Measurements from ENCODE around the gene GEMIN7. TPM values are rescaled to one million over a fixed set of nuclear protein-coding genes. Genes with fewer than 3 reads are reported as not detected.

Gene GEMIN7
- total RNA-seq, 1 donor from 2014 or later = 7.3 TPM

DNA sequence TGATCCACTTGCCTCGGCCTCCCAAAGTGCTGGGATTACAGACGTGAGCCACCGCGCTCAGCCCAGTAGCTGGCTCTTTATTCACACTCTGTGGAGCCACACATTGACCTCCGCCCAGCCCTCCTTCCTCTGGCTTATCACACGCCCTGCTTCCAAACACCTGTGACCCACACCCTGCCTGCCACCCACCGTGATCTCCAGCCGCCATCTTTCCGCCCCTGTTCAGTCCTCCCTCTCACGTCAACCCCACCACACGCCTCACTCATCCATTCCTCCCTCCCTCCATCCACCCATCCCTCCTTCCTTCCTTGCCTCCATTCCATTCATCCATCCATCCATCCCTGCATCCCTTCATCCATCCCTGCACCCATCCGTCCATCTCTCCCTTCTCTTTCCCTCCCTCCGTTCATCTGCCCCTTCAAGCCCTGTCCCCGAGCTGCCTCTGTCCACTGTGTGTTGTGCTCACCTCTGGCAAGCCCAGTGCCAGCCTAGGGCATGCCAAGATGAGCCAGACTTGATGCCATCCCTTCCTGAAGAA, 20.4 kb upstream of the GEMIN7 start:
- Histone ChIP-seq H3K4me2 (no peak overlapping the region), H3K9me3 (ENCODE audit: low read depth) (no peaks in the 10 kb centered on the region), H2AFZ (replicated peaks) (no peak overlapping the region), H3F3A (ENCODE audit: low read depth) (peaks cover 5% of the 10 kb centered on the region), H3K4me1 (no peaks in the 10 kb centered on the region), H3K27me3 (no peaks in the 10 kb centered on the region), H3K4me3 (no peak overlapping the region), H4K20me1 (ENCODE audit: low read depth) (peaks cover 16% of the 10 kb centered on the region), H3K36me3 (peaks cover 5% of the 10 kb centered on the region), H3K79me2 (ENCODE audit: low read depth) (no peaks in the 10 kb centered on the region), H3K9ac (no peak overlapping the region), H3K27ac (no peak overlapping the region)
- Mint-ChIP-seq H3K9me3 (no peaks in the 10 kb centered on the region), H3K4me3 (no peak overlapping the region), H3K27me3 (ENCODE audit: insufficient read depth, low read depth) (peaks cover 3% of the 10 kb centered on the region), H3K4me1 (no peaks in the 10 kb centered on the region), H3K27ac (peak overlapping the region; percentile 21), H3K36me3 (peaks cover 31% of the 10 kb centered on the region)
- TF ChIP-seq EZH2phosphoT487 (IDR thresholded peaks at IDR 0.05) (no peak), EZH2 (IDR thresholded peaks at IDR 0.05) (no peak)
- TF ChIP-seq, protein P1, sequence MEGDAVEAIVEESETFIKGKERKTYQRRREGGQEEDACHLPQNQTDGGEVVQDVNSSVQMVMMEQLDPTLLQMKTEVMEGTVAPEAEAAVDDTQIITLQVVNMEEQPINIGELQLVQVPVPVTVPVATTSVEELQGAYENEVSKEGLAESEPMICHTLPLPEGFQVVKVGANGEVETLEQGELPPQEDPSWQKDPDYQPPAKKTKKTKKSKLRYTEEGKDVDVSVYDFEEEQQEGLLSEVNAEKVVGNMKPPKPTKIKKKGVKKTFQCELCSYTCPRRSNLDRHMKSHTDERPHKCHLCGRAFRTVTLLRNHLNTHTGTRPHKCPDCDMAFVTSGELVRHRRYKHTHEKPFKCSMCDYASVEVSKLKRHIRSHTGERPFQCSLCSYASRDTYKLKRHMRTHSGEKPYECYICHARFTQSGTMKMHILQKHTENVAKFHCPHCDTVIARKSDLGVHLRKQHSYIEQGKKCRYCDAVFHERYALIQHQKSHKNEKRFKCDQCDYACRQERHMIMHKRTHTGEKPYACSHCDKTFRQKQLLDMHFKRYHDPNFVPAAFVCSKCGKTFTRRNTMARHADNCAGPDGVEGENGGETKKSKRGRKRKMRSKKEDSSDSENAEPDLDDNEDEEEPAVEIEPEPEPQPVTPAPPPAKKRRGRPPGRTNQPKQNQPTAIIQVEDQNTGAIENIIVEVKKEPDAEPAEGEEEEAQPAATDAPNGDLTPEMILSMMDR (IDR thresholded peaks at IDR 0.05) = no peak
- DNase-seq (ENCODE audit: low spot score) = no peak

DNA sequence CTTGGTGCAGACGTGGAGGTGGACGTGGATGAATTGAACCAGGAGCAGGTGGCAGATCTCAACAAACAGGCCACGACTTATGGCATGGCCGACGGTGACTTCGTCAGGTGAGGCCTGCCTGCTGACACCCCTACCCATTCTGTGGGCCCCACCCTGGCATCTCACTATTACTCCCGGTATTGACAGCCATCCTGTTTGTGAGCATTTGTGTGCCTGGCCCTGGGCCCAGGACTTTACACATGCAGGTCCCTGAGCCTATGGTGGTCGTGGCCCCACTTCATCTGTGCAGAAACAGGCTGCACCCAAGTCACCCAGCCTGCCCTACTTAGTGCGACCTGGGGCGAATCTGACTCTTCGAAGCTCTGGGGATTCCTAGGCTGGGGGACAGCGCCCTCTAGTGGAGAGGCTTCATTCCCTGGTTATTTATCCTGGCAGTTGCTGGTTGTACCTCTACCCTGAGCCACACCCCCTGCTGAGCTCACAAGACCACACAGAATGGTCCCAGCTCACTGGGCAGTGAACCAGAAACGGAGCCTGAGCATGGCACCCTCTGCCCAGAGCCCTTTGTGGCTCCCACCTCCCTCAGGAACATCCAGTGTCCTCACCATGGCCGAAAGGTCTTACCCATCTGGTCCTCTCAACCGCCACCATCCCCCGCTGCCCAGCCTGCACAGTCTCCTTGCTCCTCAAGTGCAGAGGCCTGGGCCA, 19.6 kb upstream of the GEMIN7 start:
- no peaks in the 10 kb centered on the region for H3K9me3 Mint-ChIP-seq
- Histone ChIP-seq H3K4me2 (no peak overlapping the region), H3K9ac (no peak overlapping the region), H3K27me3 (no peaks in the 10 kb centered on the region), H3K79me2 (ENCODE audit: low read depth) (no peaks in the 10 kb centered on the region), H3K36me3 (peaks cover 5% of the 10 kb centered on the region), H2AFZ (replicated peaks) (no peak overlapping the region), H3K27ac (no peak overlapping the region), H3K4me3 (no peak overlapping the region), H4K20me1 (ENCODE audit: low read depth) (peaks cover 16% of the 10 kb centered on the region), H3K4me1 (no peaks in the 10 kb centered on the region), H3F3A (ENCODE audit: low read depth) (peaks cover 5% of the 10 kb centered on the region), H3K9me3 (ENCODE audit: low read depth) (no peaks in the 10 kb centered on the region)
- no peak overlapping the region for H3K27ac Mint-ChIP-seq
- H3K4me3 Mint-ChIP-seq = no peak overlapping the region
- TF ChIP-seq, protein P1 (IDR thresholded peaks at IDR 0.05) = peak; percentile 91
- TF ChIP-seq EZH2 (IDR thresholded peaks at IDR 0.05) = no peak
- H3K36me3 Mint-ChIP-seq = peaks cover 28% of the 10 kb centered on the region
- peak; percentile 88 for DNase-seq (ENCODE audit: low spot score)
- no peaks in the 10 kb centered on the region for H3K4me1 Mint-ChIP-seq
- H3K27me3 Mint-ChIP-seq (ENCODE audit: insufficient read depth, low read depth) = peaks cover 3% of the 10 kb centered on the region

- H3K27me3 ChIP-seq = no peaks in the 10 kb centered on the region
- TF ChIP-seq EZH2 (IDR thresholded peaks at IDR 0.05) (no peak), EZH2phosphoT487 (IDR thresholded peaks at IDR 0.05) (no peak)
- TF ChIP-seq, protein P1 (IDR thresholded peaks at IDR 0.05) = no peak
- no peaks in the 10 kb centered on the region for H3K9me3 ChIP-seq (ENCODE audit: low read depth)
- Mint-ChIP-seq H3K27me3 (ENCODE audit: insufficient read depth, low read depth) (peaks cover 3% of the 10 kb centered on the region), H3K27ac (no peak overlapping the region), H3K36me3 (peaks cover 26% of the 10 kb centered on the region), H3K4me3 (no peak overlapping the region), H3K4me1 (no peaks in the 10 kb centered on the region), H3K9me3 (no peaks in the 10 kb centered on the region)
- H3K4me3 ChIP-seq = no peak overlapping the region
- peaks cover 5% of the 10 kb centered on the region for H3K36me3 ChIP-seq
- no peak overlapping the region for H3K4me2 ChIP-seq
- H3K27ac ChIP-seq = no peak overlapping the region
- H2AFZ ChIP-seq (replicated peaks) = no peak overlapping the region
- no peaks in the 10 kb centered on the region for H3K79me2 ChIP-seq (ENCODE audit: low read depth)
- H4K20me1 ChIP-seq (ENCODE audit: low read depth) = peaks cover 16% of the 10 kb centered on the region
- no peak overlapping the region for H3K9ac ChIP-seq
- no peak for DNase-seq (ENCODE audit: low spot score)
- H3K4me1 ChIP-seq = no peaks in the 10 kb centered on the region
- H3F3A ChIP-seq (ENCODE audit: low read depth) = peaks cover 5% of the 10 kb centered on the region
Observed at GRCh38 chr19:45061965-45062364, 17.1 kb upstream of the GEMIN7 start.

Data from neural progenitor cell (in vitro differentiated cells).